Measurements from ENCODE around the gene C19orf38.
"Not testable (repeated sequence)": the region's sequence is repeated elsewhere in the genome, so short reads cannot be mapped to it uniquely, and the experiment has no call there.

Gene C19orf38

GRCh38 chr19:10854350-10855089 is 6.3 kb downstream of the C19orf38 start:
- Histone ChIP-seq H3K9ac (ENCODE audit: low read depth, low read length, poor library complexity) (no peak overlapping the region), H2BK12ac (ENCODE audit: low read length) (no peak overlapping the region), H3K9me3 (replicated peaks in 1 of 2; ENCODE audit: control insufficient read depth in 2 of 2, insufficient read depth in 1 of 2, low read depth in 1 of 2, low read length in 2 of 2) (peaks cover 0 to 3% of the 10 kb centered on the region in 2 donors), H2AFZ (ENCODE audit: low read length) (no peak overlapping the region), H2BK120ac (ENCODE audit: low read depth, low read length) (no peak overlapping the region), H3K36me3 (replicated peaks in 1 of 2; ENCODE audit: control insufficient read depth in 2 of 2, insufficient read depth in 2 of 2, low read length in 2 of 2) (no peaks in the 10 kb centered on the region), H4K91ac (ENCODE audit: low read depth, low read length, poor library complexity) (no peak overlapping the region), H3K4ac (ENCODE audit: low read length) (no peak overlapping the region), H3K4me2 (ENCODE audit: insufficient read depth, low read length, poor library complexity, severe bottlenecking) (no peak overlapping the region), H2AK5ac (ENCODE audit: low read depth, low read length) (peak overlapping the region; percentile 31), H2BK5ac (ENCODE audit: low read length) (no peak overlapping the region), H4K8ac (ENCODE audit: low read depth, low read length) (no peak overlapping the region), H3K27ac (replicated peaks; ENCODE audit: low read length) (no peak overlapping the region), H3K79me1 (ENCODE audit: low read depth, low read length) (peaks cover 3% of the 10 kb centered on the region), H3K14ac (ENCODE audit: low read length) (no peak overlapping the region), H2BK15ac (ENCODE audit: low read length) (no peak overlapping the region), H3K4me1 (ENCODE audit: control insufficient read depth in 2 of 2, insufficient read depth in 1 of 2, low read depth in 1 of 2, low read length in 2 of 2) (no peaks in the 10 kb centered on the region), H3K4me3 (ENCODE audit: low read length in 2 of 2) (no peak overlapping the region), H3K27me3 (ENCODE audit: control insufficient read depth in 3 of 3, insufficient read depth in 3 of 3, low read depth in 1 of 3, low read length in 3 of 3) (no peaks in the 10 kb centered on the region), H3K23ac (ENCODE audit: low read depth, low read length, poor library complexity) (no peak overlapping the region), H3K18ac (ENCODE audit: low read length) (no peak overlapping the region)
- no CpG with 5 or more reads among the region's 7 CpGs for WGBS, 2 donors (ENCODE audit: extremely low coverage in 2 of 2, insufficient read length in 2 of 2, insufficient replicate concordance in 1 of 2)
- DNase-seq (ENCODE audit: low spot score) = no peak

- DNase-seq (ENCODE audit: low spot score) = no peak
- H2AK5ac ChIP-seq (ENCODE audit: low read depth, low read length) = no peak overlapping the region
- no peak overlapping the region for H3K23ac ChIP-seq (ENCODE audit: low read depth, low read length, poor library complexity)
- no peak overlapping the region for H3K4me2 ChIP-seq (ENCODE audit: insufficient read depth, low read length, poor library complexity, severe bottlenecking)
- H3K9ac ChIP-seq (ENCODE audit: low read depth, low read length, poor library complexity) = no peak overlapping the region
- H4K8ac ChIP-seq (ENCODE audit: low read depth, low read length) = no peak overlapping the region
- H3K27ac ChIP-seq (replicated peaks; ENCODE audit: low read length) = no peak overlapping the region
- peak overlapping the region; percentile 6 for H2AFZ ChIP-seq (ENCODE audit: low read length)
- no peaks in the 10 kb centered on the region for H3K27me3 ChIP-seq (ENCODE audit: control insufficient read depth in 3 of 3, insufficient read depth in 3 of 3, low read depth in 1 of 3, low read length in 3 of 3)
- H3K79me1 ChIP-seq (ENCODE audit: low read depth, low read length) = no peaks in the 10 kb centered on the region
- H3K36me3 ChIP-seq (replicated peaks in 1 of 2; ENCODE audit: control insufficient read depth in 2 of 2, insufficient read depth in 2 of 2, low read length in 2 of 2) = no peaks in the 10 kb centered on the region
- H4K91ac ChIP-seq (ENCODE audit: low read depth, low read length, poor library complexity) = no peak overlapping the region
- no peak overlapping the region for H2BK5ac ChIP-seq (ENCODE audit: low read length)
- H3K9me3 ChIP-seq (replicated peaks in 1 of 2; ENCODE audit: control insufficient read depth in 2 of 2, insufficient read depth in 1 of 2, low read depth in 1 of 2, low read length in 2 of 2) = no peaks in the 10 kb centered on the region
- H3K4ac ChIP-seq (ENCODE audit: low read length) = no peak overlapping the region
- H3K14ac ChIP-seq (ENCODE audit: low read length) = no peak overlapping the region
- no peak overlapping the region for H2BK15ac ChIP-seq (ENCODE audit: low read length)
- no peak overlapping the region for H3K18ac ChIP-seq (ENCODE audit: low read length)
- H3K4me1 ChIP-seq (ENCODE audit: control insufficient read depth in 2 of 2, insufficient read depth in 1 of 2, low read depth in 1 of 2, low read length in 2 of 2) = no peaks in the 10 kb centered on the region
- no peak overlapping the region for H2BK12ac ChIP-seq (ENCODE audit: low read length)
- no CpG with 5 or more reads among the region's 5 CpGs for WGBS, 2 donors (ENCODE audit: extremely low coverage in 2 of 2, insufficient read length in 2 of 2, insufficient replicate concordance in 1 of 2)
- H3K4me3 ChIP-seq (ENCODE audit: low read length in 2 of 2) = peak overlapping the region in 1 of 2 donors; percentile 49
- H2BK120ac ChIP-seq (ENCODE audit: low read depth, low read length) = no peak overlapping the region
These were observed 7.8 kb downstream of the C19orf38 start for GRCh38 chr19:10855879-10856522.

DNA sequence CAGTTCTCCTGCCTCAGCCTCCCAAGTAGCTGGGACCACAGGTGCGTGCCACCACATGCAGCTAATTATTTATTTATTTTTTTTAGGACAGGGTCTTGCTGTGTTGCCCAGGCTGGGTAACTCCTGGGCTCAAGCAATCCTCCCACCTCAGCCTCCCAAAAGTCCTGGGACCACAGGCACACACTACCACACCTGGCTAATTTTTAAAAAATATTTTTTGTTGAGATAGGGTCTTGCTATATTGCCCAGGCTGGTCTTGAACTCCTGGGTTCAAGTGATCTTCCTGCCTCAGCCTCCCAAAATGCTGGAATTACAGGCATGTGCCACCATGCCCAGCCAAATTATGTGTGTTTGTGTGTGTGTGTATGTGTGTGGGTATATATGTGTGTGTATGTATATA is 8.7 kb downstream of the C19orf38 start:
- H3K18ac ChIP-seq (ENCODE audit: low read length); H2BK120ac ChIP-seq (ENCODE audit: low read depth, low read length); H2BK15ac ChIP-seq (ENCODE audit: low read length); H3K4me2 ChIP-seq (ENCODE audit: insufficient read depth, low read length, poor library complexity, severe bottlenecking); H3K36me3 ChIP-seq (replicated peaks in 1 of 2; ENCODE audit: control insufficient read depth in 2 of 2, insufficient read depth in 2 of 2, low read length in 2 of 2); H4K8ac ChIP-seq (ENCODE audit: low read depth, low read length); H3K4me1 ChIP-seq (ENCODE audit: control insufficient read depth in 2 of 2, insufficient read depth in 1 of 2, low read depth in 1 of 2, low read length in 2 of 2); H3K14ac ChIP-seq (ENCODE audit: low read length); H3K9ac ChIP-seq (ENCODE audit: low read depth, low read length, poor library complexity); H2AK5ac ChIP-seq (ENCODE audit: low read depth, low read length); H3K27me3 ChIP-seq (ENCODE audit: control insufficient read depth in 3 of 3, insufficient read depth in 3 of 3, low read depth in 1 of 3, low read length in 3 of 3); H3K23ac ChIP-seq (ENCODE audit: low read depth, low read length, poor library complexity); H3K79me1 ChIP-seq (ENCODE audit: low read depth, low read length); DNase-seq (ENCODE audit: low spot score); H2BK12ac ChIP-seq (ENCODE audit: low read length); H2BK5ac ChIP-seq (ENCODE audit: low read length); H2AFZ ChIP-seq (ENCODE audit: low read length); H3K27ac ChIP-seq (replicated peaks; ENCODE audit: low read length); H4K91ac ChIP-seq (ENCODE audit: low read depth, low read length, poor library complexity); H3K9me3 ChIP-seq (replicated peaks in 1 of 2; ENCODE audit: control insufficient read depth in 2 of 2, insufficient read depth in 1 of 2, low read depth in 1 of 2, low read length in 2 of 2); H3K4me3 ChIP-seq (ENCODE audit: low read length in 2 of 2); H3K4ac ChIP-seq (ENCODE audit: low read length): not testable (repeated sequence)
- no CpG with 5 or more reads among the region's 1 CpG for WGBS, 2 donors (ENCODE audit: extremely low coverage in 2 of 2, insufficient read length in 2 of 2, insufficient replicate concordance in 1 of 2)

- Histone ChIP-seq H3K27me3 (ENCODE audit: control insufficient read depth in 3 of 3, insufficient read depth in 3 of 3, low read depth in 1 of 3, low read length in 3 of 3) (no peaks in the 10 kb centered on the region), H3K79me1 (ENCODE audit: low read depth, low read length) (no peaks in the 10 kb centered on the region), H2BK5ac (ENCODE audit: low read length) (no peak overlapping the region), H2BK12ac (ENCODE audit: low read length) (no peak overlapping the region), H3K27ac (replicated peaks; ENCODE audit: low read length) (no peak overlapping the region), H2AK5ac (ENCODE audit: low read depth, low read length) (no peak overlapping the region), H3K9me3 (replicated peaks in 1 of 2; ENCODE audit: control insufficient read depth in 2 of 2, insufficient read depth in 1 of 2, low read depth in 1 of 2, low read length in 2 of 2) (no peaks in the 10 kb centered on the region), H3K4me2 (ENCODE audit: insufficient read depth, low read length, poor library complexity, severe bottlenecking) (no peak overlapping the region), H3K4ac (ENCODE audit: low read length) (no peak overlapping the region), H3K4me3 (ENCODE audit: low read length in 2 of 2) (no peak overlapping the region), H3K4me1 (ENCODE audit: control insufficient read depth in 2 of 2, insufficient read depth in 1 of 2, low read depth in 1 of 2, low read length in 2 of 2) (peaks cover 0 to 7% of the 10 kb centered on the region in 2 donors), H2BK15ac (ENCODE audit: low read length) (no peak overlapping the region), H3K18ac (ENCODE audit: low read length) (no peak overlapping the region), H4K8ac (ENCODE audit: low read depth, low read length) (no peak overlapping the region), H3K36me3 (replicated peaks in 1 of 2; ENCODE audit: control insufficient read depth in 2 of 2, insufficient read depth in 2 of 2, low read length in 2 of 2) (no peaks in the 10 kb centered on the region), H3K23ac (ENCODE audit: low read depth, low read length, poor library complexity) (no peak overlapping the region), H2BK120ac (ENCODE audit: low read depth, low read length) (no peak overlapping the region), H3K9ac (ENCODE audit: low read depth, low read length, poor library complexity) (no peak overlapping the region), H4K91ac (ENCODE audit: low read depth, low read length, poor library complexity) (no peak overlapping the region), H3K14ac (ENCODE audit: low read length) (no peak overlapping the region), H2AFZ (ENCODE audit: low read length) (no peak overlapping the region)
- no peak for DNase-seq (ENCODE audit: low spot score)
- no CpG with 5 or more reads among the region's 4 CpGs for WGBS, 2 donors (ENCODE audit: extremely low coverage in 2 of 2, insufficient read length in 2 of 2, insufficient replicate concordance in 1 of 2)
These were observed 10.1 kb downstream of the C19orf38 start for GRCh38 chr19:10858204-10858828.
